ENCODE data around the gene TYSND1. TPM values are rescaled to one million over a fixed set of nuclear protein-coding genes. Genes with fewer than 3 reads are reported as not detected.
"Not testable (repeated sequence)": the region's sequence is repeated elsewhere in the genome, so short reads cannot be mapped to it uniquely, and the experiment has no call there.

Gene TYSND1
- total RNA-seq, 1 donor from 2014 or later: 11.9 TPM

DNA sequence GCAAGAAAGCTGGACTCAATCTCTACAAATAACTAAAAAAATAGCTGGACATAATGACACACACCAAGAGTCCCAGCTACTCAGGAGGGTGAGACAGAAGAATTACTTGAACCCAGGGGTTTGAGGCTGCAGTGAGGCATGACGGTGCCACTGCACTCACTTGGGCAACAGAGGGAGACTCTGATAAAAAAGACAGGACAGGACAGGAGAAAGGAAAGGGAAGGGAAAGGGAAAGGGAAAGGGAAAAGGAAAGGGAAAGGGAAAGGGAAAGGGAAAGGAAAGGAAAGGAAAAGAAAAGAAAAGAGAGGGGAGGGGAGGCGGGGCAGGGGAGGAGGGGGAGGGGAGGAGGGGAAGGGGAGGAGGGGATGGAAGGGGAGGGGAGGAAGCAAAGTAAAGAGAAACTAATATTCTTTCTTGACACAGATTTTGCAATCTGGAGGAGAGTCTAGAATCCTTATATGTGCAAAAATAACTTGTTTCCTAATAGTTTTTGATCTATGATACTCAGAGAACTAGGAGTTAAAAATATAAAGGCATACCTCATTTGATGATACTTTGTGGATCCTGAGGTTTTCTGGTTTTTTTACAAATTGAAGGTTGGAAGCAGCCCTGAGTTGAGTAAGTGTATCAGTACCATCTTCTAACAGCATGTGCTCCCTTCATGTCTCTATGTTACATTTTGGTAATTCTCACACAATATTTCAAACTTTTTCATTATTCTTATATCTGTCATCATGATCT lies 15.8 kb upstream of the TYSND1 start:
- TF ChIP-seq, protein P1, sequence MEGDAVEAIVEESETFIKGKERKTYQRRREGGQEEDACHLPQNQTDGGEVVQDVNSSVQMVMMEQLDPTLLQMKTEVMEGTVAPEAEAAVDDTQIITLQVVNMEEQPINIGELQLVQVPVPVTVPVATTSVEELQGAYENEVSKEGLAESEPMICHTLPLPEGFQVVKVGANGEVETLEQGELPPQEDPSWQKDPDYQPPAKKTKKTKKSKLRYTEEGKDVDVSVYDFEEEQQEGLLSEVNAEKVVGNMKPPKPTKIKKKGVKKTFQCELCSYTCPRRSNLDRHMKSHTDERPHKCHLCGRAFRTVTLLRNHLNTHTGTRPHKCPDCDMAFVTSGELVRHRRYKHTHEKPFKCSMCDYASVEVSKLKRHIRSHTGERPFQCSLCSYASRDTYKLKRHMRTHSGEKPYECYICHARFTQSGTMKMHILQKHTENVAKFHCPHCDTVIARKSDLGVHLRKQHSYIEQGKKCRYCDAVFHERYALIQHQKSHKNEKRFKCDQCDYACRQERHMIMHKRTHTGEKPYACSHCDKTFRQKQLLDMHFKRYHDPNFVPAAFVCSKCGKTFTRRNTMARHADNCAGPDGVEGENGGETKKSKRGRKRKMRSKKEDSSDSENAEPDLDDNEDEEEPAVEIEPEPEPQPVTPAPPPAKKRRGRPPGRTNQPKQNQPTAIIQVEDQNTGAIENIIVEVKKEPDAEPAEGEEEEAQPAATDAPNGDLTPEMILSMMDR (IDR thresholded peaks at IDR 0.05; ENCODE audit: insufficient read depth, low read length, poor library complexity, severe bottlenecking): no peak
- Histone ChIP-seq H3K36me3 (ENCODE audit: control insufficient read depth, insufficient read depth, low read length) (no peaks in the 10 kb centered on the region), H3K27me3 (ENCODE audit: control insufficient read depth, insufficient read depth, low read length) (no peaks in the 10 kb centered on the region), H3K4me3 (ENCODE audit: low read depth, low read length) (no peak overlapping the region)
- no peak for DNase-seq (ENCODE audit: low read depth)

DNA sequence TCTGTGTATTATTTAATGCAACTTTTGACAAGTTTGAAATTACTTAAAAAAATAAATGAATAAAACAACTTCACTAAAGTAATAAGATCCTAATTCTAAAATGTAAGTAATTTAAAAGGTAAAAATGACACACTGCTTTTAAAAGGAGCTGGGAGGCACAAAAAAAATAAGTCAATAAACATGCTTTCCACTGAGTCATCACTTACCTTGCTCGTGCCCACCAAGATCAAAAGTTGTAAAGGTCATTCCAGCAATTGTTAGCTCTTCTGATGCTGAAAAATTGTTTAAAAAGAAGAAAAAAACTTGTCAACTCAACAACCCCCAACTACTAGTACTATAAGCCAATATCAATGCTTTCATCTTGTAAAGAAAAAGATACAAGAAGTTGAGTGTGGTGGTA lies 14.3 kb upstream of the TYSND1 start:
- H3K27me3 ChIP-seq (ENCODE audit: control insufficient read depth, insufficient read depth, low read length): no peaks in the 10 kb centered on the region
- no peak for DNase-seq (ENCODE audit: low read depth)
- TF ChIP-seq, protein P1 (IDR thresholded peaks at IDR 0.05; ENCODE audit: insufficient read depth, low read length, poor library complexity, severe bottlenecking): no peak
- no peak overlapping the region for H3K4me3 ChIP-seq (ENCODE audit: low read depth, low read length)
- H3K36me3 ChIP-seq (ENCODE audit: control insufficient read depth, insufficient read depth, low read length): no peaks in the 10 kb centered on the region

DNA sequence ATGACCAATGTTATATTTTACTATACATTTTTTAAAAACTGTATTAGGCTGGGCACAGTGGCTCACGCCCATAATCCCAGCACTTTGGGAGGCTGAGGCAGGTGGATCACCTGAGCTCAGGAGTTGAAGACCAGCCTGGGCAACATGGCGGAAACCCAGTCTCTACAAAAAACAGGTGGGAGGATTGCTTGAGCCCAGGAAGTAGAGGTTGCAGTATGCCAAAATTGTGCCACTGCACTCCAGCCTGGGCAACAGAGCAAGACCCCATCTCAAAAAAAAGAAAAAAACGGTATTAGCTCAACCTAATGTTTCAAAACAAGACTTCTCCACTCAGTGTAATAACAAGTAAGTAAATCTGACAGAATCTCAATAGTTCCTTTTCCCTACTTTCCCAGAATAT lies 12.9 kb upstream of the TYSND1 start:
- DNase-seq (ENCODE audit: low read depth); H3K4me3 ChIP-seq (ENCODE audit: low read depth, low read length); H3K27me3 ChIP-seq (ENCODE audit: control insufficient read depth, insufficient read depth, low read length); H3K36me3 ChIP-seq (ENCODE audit: control insufficient read depth, insufficient read depth, low read length): not testable (repeated sequence)

DNA sequence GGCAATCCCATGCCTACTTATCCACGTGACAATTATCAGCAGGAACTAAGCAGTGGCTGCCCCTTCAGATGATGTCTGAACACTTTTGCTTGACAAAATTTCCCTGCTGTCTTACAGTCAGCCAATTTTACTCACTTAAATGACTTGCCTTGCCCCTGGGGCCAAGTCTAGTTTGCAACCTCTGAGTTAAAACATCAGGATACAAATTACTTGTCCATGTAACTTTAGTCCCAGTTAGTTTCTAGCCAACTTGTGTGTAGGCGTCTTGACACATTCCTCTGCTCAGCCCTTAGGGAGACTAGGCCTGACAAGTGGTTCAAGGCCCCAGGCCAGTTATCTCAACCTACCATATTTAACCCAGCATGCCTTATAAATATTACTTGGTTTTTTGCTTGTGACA lies 11.6 kb upstream of the TYSND1 start:
- no peak overlapping the region for H3K4me3 ChIP-seq (ENCODE audit: low read depth, low read length)
- DNase-seq (ENCODE audit: low read depth): no peak
- H3K27me3 ChIP-seq (ENCODE audit: control insufficient read depth, insufficient read depth, low read length): no peaks in the 10 kb centered on the region
- TF ChIP-seq, protein P1 (IDR thresholded peaks at IDR 0.05; ENCODE audit: insufficient read depth, low read length, poor library complexity, severe bottlenecking): no peak
- H3K36me3 ChIP-seq (ENCODE audit: control insufficient read depth, insufficient read depth, low read length): no peaks in the 10 kb centered on the region

DNA sequence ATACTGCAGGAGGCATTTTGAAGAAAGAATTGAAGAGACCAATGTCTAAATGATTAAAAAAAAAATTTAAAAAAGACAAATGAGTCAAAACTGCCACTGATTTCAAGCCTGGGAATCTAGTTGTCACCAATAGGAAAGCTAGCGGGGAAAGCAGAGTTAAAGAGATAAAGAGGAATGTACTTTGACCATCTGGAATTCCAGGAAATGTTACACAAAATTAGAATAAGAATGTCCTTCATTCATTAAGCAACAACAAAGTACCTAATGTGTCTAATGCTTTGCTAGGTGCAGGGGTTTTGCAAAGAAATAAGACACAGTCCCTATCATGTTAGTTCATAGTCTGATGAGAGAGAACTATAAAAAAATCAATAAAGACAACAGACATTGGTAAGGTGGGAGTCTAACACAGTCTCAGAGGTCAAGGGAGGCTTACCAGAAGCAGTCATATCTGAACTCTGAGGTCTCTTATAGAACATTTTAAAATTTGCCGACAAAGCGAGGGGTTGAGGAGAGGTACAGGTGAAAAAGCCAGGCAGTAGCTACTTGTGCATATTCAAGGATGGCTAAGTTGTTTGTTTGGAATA lies 8.8 kb upstream of the TYSND1 start:
- Histone ChIP-seq H3K4me3 (ENCODE audit: low read depth, low read length) (no peak overlapping the region), H3K36me3 (ENCODE audit: control insufficient read depth, insufficient read depth, low read length) (peaks cover 3% of the 10 kb centered on the region), H3K27me3 (ENCODE audit: control insufficient read depth, insufficient read depth, low read length) (no peaks in the 10 kb centered on the region)
- TF ChIP-seq, protein P1 (IDR thresholded peaks at IDR 0.05; ENCODE audit: insufficient read depth, low read length, poor library complexity, severe bottlenecking): no peak
- DNase-seq (ENCODE audit: low read depth): no peak

DNA sequence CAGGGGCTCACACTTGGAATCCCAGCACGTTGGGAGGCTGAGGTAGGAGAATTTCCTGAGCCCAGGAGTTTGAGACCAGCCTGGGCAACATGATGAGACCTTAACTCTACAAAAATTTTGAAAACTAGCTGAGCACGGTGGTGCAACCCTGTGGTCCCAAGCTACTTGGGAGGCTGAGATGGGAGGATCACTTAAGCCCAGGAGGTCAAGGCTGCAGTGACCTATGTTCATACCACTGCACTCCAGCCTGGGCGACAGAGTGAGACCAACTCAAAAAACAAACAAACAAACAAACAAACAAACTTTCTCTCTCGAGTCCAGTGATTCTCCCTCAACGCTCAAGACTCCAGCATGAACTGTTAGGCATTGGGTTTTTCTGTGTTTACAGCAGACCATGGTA lies 2.0 kb upstream of the TYSND1 start:
- DNase-seq (ENCODE audit: low read depth): no peak
- TF ChIP-seq, protein P1 (IDR thresholded peaks at IDR 0.05; ENCODE audit: insufficient read depth, low read length, poor library complexity, severe bottlenecking): no peak
- no peaks in the 10 kb centered on the region for H3K27me3 ChIP-seq (ENCODE audit: control insufficient read depth, insufficient read depth, low read length)
- no peak overlapping the region for H3K4me3 ChIP-seq (ENCODE audit: low read depth, low read length)
- peaks cover 3% of the 10 kb centered on the region for H3K36me3 ChIP-seq (ENCODE audit: control insufficient read depth, insufficient read depth, low read length)

Data from kidney epithelial cell (primary cell).